Measurements from ENCODE around the gene MAD1L1.
A peak's percentile ranks its signal among the peaks of the same experiment; 100 is the strongest.

The MAD1L1 gene

GRCh38 chr7:2242541-2243429 is 10.0 kb upstream of the MAD1L1 start:
- peak in 1 of 2 experiments; percentile 21 for DNase-seq (ENCODE audit: low read depth in 2 of 2)

GRCh38 chr7:2241580-2242540 is 9.1 kb upstream of the MAD1L1 start, which contains the start of the genes MRM2 and NUDT1:
Gene MRM2, minus strand, starts transcription at chr7:2242205. Its CDS starts 36 bp downstream, at chr7:2242169.
Gene NUDT1, plus strand, starts transcription at chr7:2242226. Its CDS starts 2,349 bp downstream, at chr7:2244575.
- DNase-seq (ENCODE audit: low read depth in 2 of 2): peak; percentile 51 to 63

GRCh38 chr7:2239242-2239641 is 6.5 kb upstream of the MAD1L1 start:
- no peak for DNase-seq (ENCODE audit: low read depth in 2 of 2)

- no peak for DNase-seq (ENCODE audit: low read depth in 2 of 2)
Measured at GRCh38 chr7:2237109-2237602, 4.4 kb upstream of the MAD1L1 start.

GRCh38 chr7:2233926-2234325 is 1.2 kb upstream of the MAD1L1 start:
- DNase-seq (ENCODE audit: low read depth in 2 of 2): no peak

GRCh38 chr7:2231992-2232765 is 566 bp downstream of the MAD1L1 start:
- no peak for DNase-seq (ENCODE audit: low read depth in 2 of 2)

- no peak for DNase-seq (ENCODE audit: low read depth in 2 of 2)
Measured at GRCh38 chr7:2230882-2231281, 1.9 kb downstream of the MAD1L1 start.

- no peak for DNase-seq (ENCODE audit: low read depth in 2 of 2)
Measured at GRCh38 chr7:2230226-2230625, 2.5 kb downstream of the MAD1L1 start.

- no peak for DNase-seq (ENCODE audit: low read depth in 2 of 2)
Measured at GRCh38 chr7:2229467-2229866, 3.3 kb downstream of the MAD1L1 start.

GRCh38 chr7:2228921-2229320 is 3.8 kb downstream of the MAD1L1 start:
- DNase-seq (ENCODE audit: low read depth in 2 of 2): no peak

GRCh38 chr7:2227699-2228098 is 5.0 kb downstream of the MAD1L1 start:
- DNase-seq (ENCODE audit: low read depth in 2 of 2): no peak

- DNase-seq (ENCODE audit: low read depth in 2 of 2): no peak
Measured at GRCh38 chr7:2225830-2226229, 6.9 kb downstream of the MAD1L1 start.

- no peak for DNase-seq (ENCODE audit: low read depth in 2 of 2)
Measured at GRCh38 chr7:2225336-2225735, 7.4 kb downstream of the MAD1L1 start.

GRCh38 chr7:2224934-2225333 is 7.8 kb downstream of the MAD1L1 start:
- DNase-seq (ENCODE audit: low read depth in 2 of 2): no peak

- no peak for DNase-seq (ENCODE audit: low read depth in 2 of 2)
Measured at GRCh38 chr7:2224491-2224928, 8.2 kb downstream of the MAD1L1 start.

- no peak for DNase-seq (ENCODE audit: low read depth in 2 of 2)
Measured at GRCh38 chr7:2223321-2223720, 9.4 kb downstream of the MAD1L1 start.

GRCh38 chr7:2222516-2222915 is 10.2 kb downstream of the MAD1L1 start:
- DNase-seq (ENCODE audit: low read depth in 2 of 2): no peak

GRCh38 chr7:2220954-2221353 is 11.8 kb downstream of the MAD1L1 start:
- no peak for DNase-seq (ENCODE audit: low read depth in 2 of 2)

GRCh38 chr7:2220506-2220905 is 12.2 kb downstream of the MAD1L1 start:
- DNase-seq (ENCODE audit: low read depth in 2 of 2): no peak

- DNase-seq (ENCODE audit: low read depth in 2 of 2): no peak
Measured at GRCh38 chr7:2220030-2220429, 12.7 kb downstream of the MAD1L1 start.

- no peak for DNase-seq (ENCODE audit: low read depth in 2 of 2)
Measured at GRCh38 chr7:2219606-2220005, 13.1 kb downstream of the MAD1L1 start.

Measured in stimulated activated CD4-positive, alpha-beta T cell treated with anti-CD3 and anti-CD28 coated beads, Interleukin-12 subunit alpha, Interleukin-12 subunit beta, amount 100 ng/mL, for 24 hours (primary cell).